ENCODE results near the gene PI4KB.

PI4KB gene

DNA sequence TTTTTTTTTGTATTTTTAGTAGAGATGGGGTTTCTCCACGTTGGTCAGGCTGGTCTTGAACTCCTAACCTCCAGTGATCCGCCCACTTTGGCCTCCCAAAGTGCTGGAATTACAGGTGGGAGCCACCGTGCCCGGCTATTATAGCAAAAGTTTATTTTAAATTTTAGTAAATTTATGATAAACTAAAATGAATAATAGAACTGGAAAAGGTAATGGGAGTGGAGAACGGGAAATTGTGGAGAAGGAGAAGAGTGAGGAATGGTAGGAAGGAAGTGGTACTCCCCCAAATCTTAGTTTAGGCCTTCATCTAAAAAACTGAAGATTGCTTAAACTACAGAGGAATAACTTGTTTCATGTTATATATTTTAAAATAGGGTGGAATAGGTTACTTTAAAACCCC lies 7.6 kb upstream of the PI4KB start:
- peaks cover 2% of the 10 kb centered on the region for H3K4me1 Mint-ChIP-seq
- peaks cover 2% of the 10 kb centered on the region for H3K36me3 Mint-ChIP-seq
- H3K27me3 Mint-ChIP-seq: peaks cover 7% of the 10 kb centered on the region
- no peak overlapping the region for H3K4me3 Mint-ChIP-seq
- no peaks in the 10 kb centered on the region for H3K9me3 Mint-ChIP-seq
- CTCF ChIA-PET: no interaction called here
- no peak for DNase-seq
- H3K27ac Mint-ChIP-seq: no peak overlapping the region

DNA sequence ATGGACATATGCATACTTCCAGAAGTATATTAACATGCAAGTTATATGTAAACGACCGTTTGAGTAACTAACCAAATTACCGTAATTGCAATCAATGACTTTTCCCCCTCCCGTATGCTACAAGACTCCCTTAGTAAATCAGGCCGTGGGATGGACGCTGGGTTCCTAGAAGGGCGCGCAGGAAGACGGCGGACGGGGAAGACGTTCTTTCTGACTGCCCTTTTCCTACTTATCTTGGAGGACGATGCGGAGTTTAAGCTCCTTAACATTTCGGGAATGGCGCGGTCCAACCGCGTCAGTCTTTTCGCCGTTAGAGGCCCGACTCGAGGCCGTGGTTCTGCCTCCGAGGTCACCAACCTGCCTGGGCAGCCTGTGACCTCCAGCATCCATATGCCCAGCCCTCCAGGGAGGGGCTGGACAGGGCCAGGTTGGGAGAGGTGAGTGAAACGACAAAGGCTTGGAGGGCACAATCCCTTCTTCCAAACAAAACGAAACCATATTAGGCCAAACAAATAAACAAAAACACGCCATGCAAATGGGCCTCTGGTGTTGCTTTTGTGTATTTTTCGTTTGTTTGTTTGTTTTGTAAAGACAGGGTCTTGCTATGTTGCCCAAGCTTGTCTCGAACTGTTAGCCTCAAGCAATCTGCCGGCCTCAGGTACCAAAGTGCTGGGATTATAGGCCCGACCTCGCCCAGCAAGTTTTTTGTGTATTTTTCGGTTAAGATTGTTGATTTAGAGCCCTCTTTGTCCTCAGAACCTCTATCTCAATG lies 873 bp upstream of the PI4KB start:
- Mint-ChIP-seq H3K36me3 (peaks cover 22% of the 10 kb centered on the region), H3K27me3 (peaks cover 3% of the 10 kb centered on the region), H3K4me3 (peak overlapping the region; percentile 98), H3K9me3 (no peaks in the 10 kb centered on the region), H3K27ac (peak overlapping the region; percentile 92), H3K4me1 (peaks cover 35% of the 10 kb centered on the region)
- CTCF ChIA-PET: interaction anchor here (1.0 to 3.2 kb wide), 5 partner anchors 12 to 28 kb away, joined by 3 to 24 read pairs (median 4); no protein-coding TSS in a partner anchor
- no peak for DNase-seq

DNA sequence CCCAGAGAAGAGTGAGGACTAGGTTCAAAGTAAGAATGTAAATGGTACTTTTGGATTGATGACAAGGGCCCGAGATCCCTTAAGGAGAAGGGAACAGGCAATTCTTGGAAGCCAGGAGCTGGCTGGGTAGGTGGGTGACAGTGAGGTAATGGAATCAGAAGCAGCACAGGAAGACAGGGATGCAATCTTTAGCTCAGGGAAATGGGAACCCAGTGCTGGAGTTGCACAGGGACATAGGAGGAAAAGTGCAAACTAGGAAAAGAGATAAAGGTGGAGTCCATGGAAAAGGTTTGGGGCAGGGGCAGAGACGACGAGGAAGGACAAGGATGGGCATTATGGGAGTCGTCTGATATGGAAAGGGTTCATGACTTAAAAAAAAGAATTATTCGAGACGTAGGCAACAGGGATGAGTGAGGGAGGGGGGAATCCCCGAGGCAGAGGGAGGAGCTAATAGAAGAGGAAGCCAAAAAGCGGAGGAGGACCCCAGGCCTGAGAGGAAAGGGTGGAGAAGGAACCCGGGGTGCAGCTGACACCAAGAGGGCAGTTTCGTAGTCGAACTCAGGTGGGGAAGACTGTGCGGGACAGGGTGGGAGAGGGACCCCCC lies 495 bp downstream of the PI4KB start:
- H3K4me1 Mint-ChIP-seq: peaks cover 44% of the 10 kb centered on the region
- peaks cover 3% of the 10 kb centered on the region for H3K27me3 Mint-ChIP-seq
- H3K36me3 Mint-ChIP-seq: peaks cover 32% of the 10 kb centered on the region
- CTCF ChIA-PET: interaction anchor here (0.6 to 2.7 kb wide), 7 partner anchors 11 to 75 kb away, joined by 3 to 15 read pairs (median 3); no protein-coding TSS in a partner anchor
- no peaks in the 10 kb centered on the region for H3K9me3 Mint-ChIP-seq
- peak; percentile 72 for DNase-seq
- H3K4me3 Mint-ChIP-seq: peak overlapping the region; percentile 98
- peak overlapping the region; percentile 94 for H3K27ac Mint-ChIP-seq

DNA sequence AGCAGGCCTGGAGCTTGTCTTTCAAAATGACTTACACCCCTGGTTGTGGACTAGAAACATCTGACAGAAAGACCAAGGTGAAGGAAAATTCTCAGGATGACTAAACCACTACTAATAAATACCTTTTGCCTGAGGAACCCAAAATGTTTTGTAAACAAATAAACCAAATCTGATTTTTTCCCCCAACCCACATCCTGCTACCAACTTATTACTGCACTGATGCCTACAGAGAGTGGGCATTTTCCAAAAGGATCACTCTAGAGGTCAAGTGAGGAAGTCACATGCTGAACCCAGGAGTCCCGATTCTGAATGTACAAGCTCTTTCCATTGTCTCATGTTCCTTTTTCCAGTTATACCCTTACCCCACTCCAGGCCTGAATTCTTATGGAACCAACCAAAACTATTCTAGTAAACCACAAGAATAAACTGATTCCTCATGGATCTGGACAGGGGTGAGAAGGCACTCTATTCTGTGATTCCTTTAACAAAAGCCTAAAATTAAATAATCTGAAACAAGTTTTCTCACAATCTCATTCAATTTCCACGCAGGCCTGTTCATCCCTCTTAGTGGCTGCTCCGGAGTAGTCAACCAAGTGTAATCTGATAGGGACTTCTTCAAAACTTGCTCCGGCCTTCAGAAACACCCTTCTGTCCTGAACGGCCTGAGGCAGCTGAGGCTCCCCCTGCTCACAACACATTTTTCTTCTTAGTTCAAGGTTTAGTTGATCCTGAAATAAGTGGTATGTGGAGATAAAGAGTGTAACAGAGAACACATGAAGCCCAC lies 1.4 kb downstream of the PI4KB start:
- H3K27ac Mint-ChIP-seq: peak overlapping the region; percentile 94
- H3K4me3 Mint-ChIP-seq: peak overlapping the region; percentile 98
- H3K4me1 Mint-ChIP-seq: peaks cover 45% of the 10 kb centered on the region
- no peak for DNase-seq
- H3K27me3 Mint-ChIP-seq: peaks cover 2% of the 10 kb centered on the region
- CTCF ChIA-PET: interaction anchor here (0.8 to 2.7 kb wide), 3 partner anchors 15 to 74 kb away, joined by 3 to 15 read pairs (median 3); no protein-coding TSS in a partner anchor
- no peaks in the 10 kb centered on the region for H3K9me3 Mint-ChIP-seq
- H3K36me3 Mint-ChIP-seq: peaks cover 35% of the 10 kb centered on the region

DNA sequence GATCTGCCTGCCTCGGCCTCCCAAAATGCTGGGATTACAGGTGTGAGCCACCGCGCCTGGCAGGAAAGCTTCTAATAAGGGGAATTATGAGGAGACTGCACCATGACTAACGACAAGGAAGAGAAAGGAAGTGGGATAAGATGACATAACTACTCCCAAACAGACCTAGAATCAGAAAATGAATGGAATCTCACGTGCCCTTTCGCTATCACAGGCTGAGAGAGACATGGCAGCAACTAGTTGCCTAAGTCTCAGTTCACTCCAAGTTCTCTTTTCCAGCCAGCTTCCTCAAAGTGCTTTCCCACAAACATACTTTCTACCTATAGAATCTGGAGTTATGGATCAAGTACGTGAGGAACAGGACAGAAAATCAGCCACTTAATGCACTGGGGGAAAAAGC lies 2.0 kb downstream of the PI4KB start:
- Mint-ChIP-seq H3K4me1 (peaks cover 46% of the 10 kb centered on the region), H3K4me3 (peak overlapping the region; percentile 98), H3K27ac (peak overlapping the region; percentile 94), H3K9me3 (no peaks in the 10 kb centered on the region), H3K36me3 (peaks cover 41% of the 10 kb centered on the region), H3K27me3 (no peaks in the 10 kb centered on the region)
- no peak for DNase-seq
- CTCF ChIA-PET: interaction anchor here (2.7 kb wide), 1 partner anchor 25 kb away, joined by 15 read pairs; no protein-coding TSS in a partner anchor

DNA sequence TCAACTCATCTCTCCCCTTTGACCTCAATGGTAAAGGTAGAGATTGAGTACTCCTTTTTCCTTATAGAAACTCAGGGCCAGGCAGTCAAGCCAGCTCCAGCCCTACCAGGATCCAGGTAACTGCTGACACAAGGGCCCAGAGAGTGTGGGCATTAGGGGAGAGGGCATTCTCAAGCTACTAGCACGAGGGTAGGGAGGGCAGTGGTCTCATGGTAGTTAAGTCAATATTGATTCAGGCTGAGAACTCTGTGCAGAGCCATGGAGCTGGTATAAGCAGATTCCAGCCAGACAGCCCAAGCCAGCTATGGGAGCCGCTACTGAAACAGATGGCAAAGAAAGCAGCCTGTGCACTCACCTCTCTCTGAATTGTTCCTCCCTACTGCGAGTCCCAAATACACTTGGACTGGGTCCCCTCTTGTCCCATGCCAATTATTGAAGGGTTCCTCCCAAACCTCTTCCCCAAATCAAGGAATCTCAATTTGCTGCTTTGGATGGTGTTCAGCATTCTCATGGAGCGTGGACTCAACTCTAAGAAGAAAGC lies 2.8 kb downstream of the PI4KB start:
- no peak for DNase-seq
- Mint-ChIP-seq H3K9me3 (no peaks in the 10 kb centered on the region), H3K4me3 (no peak overlapping the region), H3K27ac (no peak overlapping the region), H3K36me3 (peaks cover 44% of the 10 kb centered on the region), H3K27me3 (no peaks in the 10 kb centered on the region), H3K4me1 (peaks cover 46% of the 10 kb centered on the region)
- CTCF ChIA-PET: no interaction called here

DNA sequence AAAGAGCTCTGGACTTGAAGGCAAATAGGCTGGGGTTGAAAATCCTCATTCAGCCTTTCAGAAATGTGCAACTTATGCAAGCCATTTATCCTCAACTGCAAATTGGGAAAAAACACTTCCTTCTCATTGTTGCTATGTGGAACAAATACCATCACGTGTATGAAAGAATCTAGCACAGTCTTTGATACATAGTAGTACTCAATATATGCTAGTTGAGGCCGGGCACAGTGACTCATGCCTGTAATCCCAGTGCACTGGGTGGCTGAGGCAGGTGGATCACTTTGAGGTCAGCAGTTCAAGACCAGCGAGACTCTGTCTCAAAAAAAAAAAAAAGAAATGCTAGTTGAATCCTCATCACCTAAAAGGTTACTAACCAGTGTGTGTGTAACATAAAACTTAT lies 8.2 kb downstream of the PI4KB start:
- DNase-seq: no peak
- Mint-ChIP-seq H3K27me3 (no peaks in the 10 kb centered on the region), H3K27ac (no peak overlapping the region), H3K4me1 (peaks cover 12% of the 10 kb centered on the region), H3K9me3 (no peaks in the 10 kb centered on the region), H3K4me3 (no peak overlapping the region), H3K36me3 (peaks cover 53% of the 10 kb centered on the region)
- CTCF ChIA-PET: interaction anchor here (1.4 kb wide), 1 partner anchor 22 kb away, joined by 3 read pairs; no protein-coding TSS in a partner anchor

DNA sequence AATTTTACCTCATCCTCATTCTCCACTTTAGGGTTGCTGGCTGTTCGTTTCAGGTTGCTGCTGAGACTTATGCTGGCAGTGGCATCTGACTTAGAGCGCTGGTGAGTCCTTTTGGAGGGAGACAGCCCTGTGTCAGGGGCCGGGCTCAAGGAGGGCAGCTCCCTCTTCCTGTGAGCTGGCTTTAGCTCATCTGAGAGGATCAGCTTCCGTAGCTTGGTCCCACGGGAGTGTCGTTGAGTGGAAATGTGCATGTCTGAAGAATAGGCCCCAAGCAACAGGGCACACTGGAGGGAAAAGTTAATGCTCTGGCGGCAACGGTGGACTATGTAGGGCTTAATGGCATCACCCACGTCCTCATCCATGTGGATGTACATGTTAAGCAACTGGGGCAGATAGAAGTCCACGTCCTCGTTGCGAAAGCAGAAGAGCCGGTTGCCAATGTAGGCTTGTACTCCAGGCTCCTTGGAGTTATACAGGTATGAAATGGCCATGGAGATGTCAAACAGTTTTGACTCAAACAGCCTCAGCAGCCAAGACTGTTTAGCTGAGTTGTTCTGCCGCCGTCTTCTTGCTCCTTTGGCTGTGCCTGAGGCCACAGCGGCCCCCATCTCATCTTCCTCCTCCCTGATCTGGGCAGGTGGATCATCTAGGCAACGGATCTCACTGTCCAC lies 11.5 kb downstream of the PI4KB start:
- no peak overlapping the region for H3K4me3 Mint-ChIP-seq
- peaks cover 19% of the 10 kb centered on the region for H3K4me1 Mint-ChIP-seq
- H3K9me3 Mint-ChIP-seq: no peaks in the 10 kb centered on the region
- DNase-seq: no peak
- H3K27ac Mint-ChIP-seq: no peak overlapping the region
- CTCF ChIA-PET: interaction anchor here (1.0 to 1.8 kb wide), 2 partner anchors 11 to 18 kb away, joined by 3 to 5 read pairs; partner anchors contain the start of gene PI4KB
- peaks cover 49% of the 10 kb centered on the region for H3K36me3 Mint-ChIP-seq
- H3K27me3 Mint-ChIP-seq: no peaks in the 10 kb centered on the region

DNA sequence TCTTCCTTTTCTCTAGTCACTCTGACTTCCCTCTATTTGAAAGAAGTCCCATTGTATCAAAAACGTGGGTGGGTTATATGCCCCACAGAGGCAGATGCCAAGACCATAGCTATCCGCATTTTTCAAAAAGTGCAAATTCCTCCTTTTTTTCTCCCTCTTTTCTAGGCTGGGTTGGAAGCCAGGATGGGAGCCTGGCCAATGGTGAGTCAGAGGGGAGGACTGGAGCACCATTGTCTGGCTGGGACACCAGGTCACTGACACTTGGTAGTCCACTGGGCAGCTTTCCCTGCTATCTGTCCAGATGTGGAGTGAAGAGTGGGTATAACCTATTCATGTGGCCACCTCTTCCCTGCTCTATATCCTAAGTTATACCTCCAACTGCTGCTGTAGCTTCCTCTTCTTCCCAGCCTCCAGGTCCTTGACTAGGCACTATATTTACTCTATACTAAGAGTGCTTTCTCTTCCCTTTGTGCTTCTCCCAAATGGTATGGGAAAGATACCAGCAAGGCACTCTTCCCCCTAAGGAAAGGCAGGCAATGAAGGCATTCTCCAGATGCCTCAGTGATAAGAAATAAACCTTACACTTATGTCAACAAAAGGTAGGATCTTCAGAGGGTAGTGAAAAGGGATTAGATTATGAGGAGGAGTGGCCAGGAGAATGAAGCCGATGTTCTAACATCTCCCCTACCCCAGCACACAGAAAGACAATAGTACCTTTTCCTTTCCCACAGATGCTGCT lies 12.9 kb downstream of the PI4KB start:
- no peaks in the 10 kb centered on the region for H3K9me3 Mint-ChIP-seq
- no peaks in the 10 kb centered on the region for H3K27me3 Mint-ChIP-seq
- CTCF ChIA-PET: interaction anchor here (1.0 to 4.7 kb wide), 3 partner anchors 13 to 26 kb away, joined by 5 to 39 read pairs (median 6); partner anchors contain the start of gene PI4KB
- H3K27ac Mint-ChIP-seq: no peak overlapping the region
- DNase-seq: no peak
- H3K36me3 Mint-ChIP-seq: peaks cover 41% of the 10 kb centered on the region
- H3K4me1 Mint-ChIP-seq: peaks cover 19% of the 10 kb centered on the region
- no peak overlapping the region for H3K4me3 Mint-ChIP-seq

DNA sequence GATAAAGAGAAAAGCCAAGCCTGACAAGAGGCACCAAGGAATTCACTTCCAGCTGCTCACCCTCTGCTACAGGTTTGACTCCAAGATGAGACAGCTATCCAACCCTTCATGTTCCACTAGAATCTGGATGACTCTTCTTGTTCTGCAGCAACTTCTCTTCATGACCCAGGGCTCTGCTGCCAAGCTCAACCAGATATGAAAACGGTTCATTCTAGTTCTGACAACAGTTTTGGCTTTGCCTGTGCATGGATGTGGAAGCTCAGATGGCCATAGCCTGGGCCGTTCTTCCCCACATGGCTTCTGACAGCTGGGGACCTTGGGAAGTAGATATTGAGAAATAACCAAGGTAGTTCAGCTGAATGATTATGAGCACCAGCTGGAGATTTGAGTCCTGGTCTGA lies 13.7 kb downstream of the PI4KB start:
- Mint-ChIP-seq H3K9me3 (no peaks in the 10 kb centered on the region), H3K27me3 (no peaks in the 10 kb centered on the region), H3K36me3 (peaks cover 42% of the 10 kb centered on the region), H3K4me3 (no peak overlapping the region), H3K27ac (no peak overlapping the region), H3K4me1 (peaks cover 19% of the 10 kb centered on the region)
- CTCF ChIA-PET: interaction anchor here (1.7 to 4.7 kb wide), 3 partner anchors 13 to 26 kb away, joined by 5 to 40 read pairs (median 39); partner anchors contain the start of gene PI4KB
- DNase-seq: no peak

DNA sequence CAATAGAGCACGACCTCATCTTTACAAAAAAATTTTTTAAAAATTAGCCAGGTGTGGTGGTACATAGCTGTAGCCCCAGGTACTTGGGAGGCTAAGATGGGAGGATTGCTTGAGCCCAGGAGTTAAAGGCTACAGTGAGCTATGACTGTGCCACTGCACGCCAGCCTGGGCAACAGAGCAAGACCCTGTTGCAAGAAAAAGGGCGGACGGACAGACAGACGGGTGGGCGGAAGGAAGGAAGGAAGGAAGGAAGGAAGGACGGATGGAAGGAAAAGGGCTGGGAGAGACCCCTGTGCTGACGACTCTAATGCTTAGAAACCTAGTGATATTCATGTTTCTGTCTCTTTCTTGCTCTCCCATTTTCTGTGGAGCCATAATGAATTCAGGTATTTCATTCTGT lies 14.4 kb downstream of the PI4KB start:
- H3K27ac Mint-ChIP-seq: no peak overlapping the region
- no peaks in the 10 kb centered on the region for H3K9me3 Mint-ChIP-seq
- H3K27me3 Mint-ChIP-seq: no peaks in the 10 kb centered on the region
- peaks cover 48% of the 10 kb centered on the region for H3K36me3 Mint-ChIP-seq
- peaks cover 19% of the 10 kb centered on the region for H3K4me1 Mint-ChIP-seq
- no peak overlapping the region for H3K4me3 Mint-ChIP-seq
- CTCF ChIA-PET: interaction anchor here (1.7 to 4.7 kb wide), 3 partner anchors 12 to 27 kb away, joined by 5 to 40 read pairs (median 39); partner anchors contain the start of gene PI4KB
- DNase-seq: no peak

DNA sequence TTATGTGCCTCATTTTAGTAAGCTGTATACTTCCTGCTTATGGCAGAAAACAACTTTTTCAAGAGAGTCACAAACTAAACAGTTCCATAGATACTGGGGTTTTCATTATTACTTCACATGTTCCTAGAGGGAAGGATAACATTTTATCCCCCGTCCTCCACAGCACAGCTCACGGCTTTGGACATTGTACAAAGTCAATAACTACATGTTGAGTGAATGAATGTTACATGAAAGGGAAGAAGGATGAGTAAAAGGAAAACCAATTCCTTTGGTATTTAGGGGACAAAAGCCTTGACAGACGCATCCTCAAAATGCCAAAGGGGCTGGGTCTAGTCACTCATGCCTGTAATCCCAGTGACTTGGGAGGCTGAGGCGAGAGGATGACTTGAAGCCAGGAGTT lies 14.8 kb downstream of the PI4KB start:
- DNase-seq: no peak
- no peaks in the 10 kb centered on the region for H3K9me3 Mint-ChIP-seq
- CTCF ChIA-PET: interaction anchor here (1.0 to 4.7 kb wide), 4 partner anchors 11 to 31 kb away, joined by 4 to 40 read pairs (median 22); no protein-coding TSS in a partner anchor
- H3K4me1 Mint-ChIP-seq: peaks cover 19% of the 10 kb centered on the region
- no peaks in the 10 kb centered on the region for H3K27me3 Mint-ChIP-seq
- H3K4me3 Mint-ChIP-seq: no peak overlapping the region
- peaks cover 50% of the 10 kb centered on the region for H3K36me3 Mint-ChIP-seq
- no peak overlapping the region for H3K27ac Mint-ChIP-seq

All from activated naive CD4-positive, alpha-beta T cell treated with anti-CD3 and anti-CD28 coated beads, Interleukin-2, amount 10 ng/mL, durations not matched to agents 7 days and 5 days (primary cell).